Measurements from ENCODE around the gene MRPL17.

- no peak for TF ChIP-seq POLR2AphosphoS5 (IDR thresholded peaks at IDR 0.05)
- TF ChIP-seq EP300 (conservative IDR thresholded peaks at IDR 0.05; ENCODE audit: poor library complexity, severe bottlenecking): no peak
- no peak for TF ChIP-seq CTCF (IDR thresholded peaks at IDR 0.05; ENCODE audit: poor library complexity, severe bottlenecking)
These were observed 46.7 kb downstream of the MRPL17 start for GRCh38 chr11:6636480-6636879.
